ENCODE measurements around the gene CADM4. TPM values are rescaled to one million over a fixed set of nuclear protein-coding genes. Genes with fewer than 3 reads are reported as not detected.

CADM4 gene
- total and polyA plus RNA-seq, 9 of the 15 experiments (the other 6 are each of a cell fraction or from before 2014, with no cell fraction given): 0.03 to 4.6 (median 1.3) TPM

DNA sequence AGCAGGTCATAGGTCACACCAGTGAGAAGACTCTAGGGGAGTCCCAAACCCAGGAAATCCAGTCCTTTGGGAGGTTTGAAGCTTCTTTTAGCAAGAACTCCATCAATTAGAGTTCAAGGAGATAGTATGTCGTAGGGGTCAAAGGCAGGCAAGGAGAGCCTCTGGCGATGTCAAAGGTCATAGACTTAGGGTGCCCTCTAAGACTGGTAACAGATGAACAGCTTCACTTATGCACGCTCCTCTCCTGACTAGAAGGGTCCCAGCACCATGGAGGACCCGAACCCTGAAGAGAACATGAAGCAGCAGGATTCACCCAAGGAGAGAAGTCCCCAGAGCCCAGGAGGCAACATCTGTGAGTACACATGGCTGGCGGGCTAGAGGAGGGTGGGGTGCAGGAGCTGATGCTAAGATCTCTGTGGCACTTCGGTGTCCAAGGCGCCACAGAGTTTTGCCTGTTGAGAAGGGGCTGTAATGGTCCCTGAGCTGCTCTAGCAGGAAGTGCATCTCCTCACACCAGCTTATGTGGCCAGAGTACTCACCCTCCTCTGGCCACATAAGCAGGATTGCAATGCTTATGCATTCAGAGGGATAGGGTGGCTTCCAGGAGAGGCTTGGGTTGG, 42.7 kb downstream of the CADM4 start (continued):
- TF ChIP-seq POLR2AphosphoS5 (IDR thresholded peaks at IDR 0.05; ENCODE audit: control insufficient read depth, insufficient read depth, low read depth, low read length) (no peak), NR2C1 (IDR thresholded peaks at IDR 0.05) (peak; percentile 83), NR2C1 (tag; IDR thresholded peaks at IDR 0.05) (peak; percentile 70; the same call in 1 of the 2 replicates), ZC3H11A (IDR thresholded peaks at IDR 0.05; ENCODE audit: low read depth, low read length) (no peak), PHTF2 (CRISPR knock-in tag; IDR thresholded peaks at IDR 0.05) (no peak), KDM1A (IDR thresholded peaks at IDR 0.05) (0 out of 4 replicates have a peak, but pooled peaks of 1 of the 2 experiments have one; percentile 4), SAP30 (IDR thresholded peaks at IDR 0.05; ENCODE audit: borderline replicate concordance, insufficient read depth, low read depth, low read length, poor library complexity, severe bottlenecking) (peak; percentile 8), ESRRA (IDR thresholded peaks at IDR 0.05; ENCODE audit: borderline replicate concordance, low read depth) (peak; percentile 8; the same call in 1 of the 2 replicates), TGIF2 (CRISPR knock-in tag; IDR thresholded peaks at IDR 0.05) (no peak)
- TF ChIP-seq, protein P1, sequence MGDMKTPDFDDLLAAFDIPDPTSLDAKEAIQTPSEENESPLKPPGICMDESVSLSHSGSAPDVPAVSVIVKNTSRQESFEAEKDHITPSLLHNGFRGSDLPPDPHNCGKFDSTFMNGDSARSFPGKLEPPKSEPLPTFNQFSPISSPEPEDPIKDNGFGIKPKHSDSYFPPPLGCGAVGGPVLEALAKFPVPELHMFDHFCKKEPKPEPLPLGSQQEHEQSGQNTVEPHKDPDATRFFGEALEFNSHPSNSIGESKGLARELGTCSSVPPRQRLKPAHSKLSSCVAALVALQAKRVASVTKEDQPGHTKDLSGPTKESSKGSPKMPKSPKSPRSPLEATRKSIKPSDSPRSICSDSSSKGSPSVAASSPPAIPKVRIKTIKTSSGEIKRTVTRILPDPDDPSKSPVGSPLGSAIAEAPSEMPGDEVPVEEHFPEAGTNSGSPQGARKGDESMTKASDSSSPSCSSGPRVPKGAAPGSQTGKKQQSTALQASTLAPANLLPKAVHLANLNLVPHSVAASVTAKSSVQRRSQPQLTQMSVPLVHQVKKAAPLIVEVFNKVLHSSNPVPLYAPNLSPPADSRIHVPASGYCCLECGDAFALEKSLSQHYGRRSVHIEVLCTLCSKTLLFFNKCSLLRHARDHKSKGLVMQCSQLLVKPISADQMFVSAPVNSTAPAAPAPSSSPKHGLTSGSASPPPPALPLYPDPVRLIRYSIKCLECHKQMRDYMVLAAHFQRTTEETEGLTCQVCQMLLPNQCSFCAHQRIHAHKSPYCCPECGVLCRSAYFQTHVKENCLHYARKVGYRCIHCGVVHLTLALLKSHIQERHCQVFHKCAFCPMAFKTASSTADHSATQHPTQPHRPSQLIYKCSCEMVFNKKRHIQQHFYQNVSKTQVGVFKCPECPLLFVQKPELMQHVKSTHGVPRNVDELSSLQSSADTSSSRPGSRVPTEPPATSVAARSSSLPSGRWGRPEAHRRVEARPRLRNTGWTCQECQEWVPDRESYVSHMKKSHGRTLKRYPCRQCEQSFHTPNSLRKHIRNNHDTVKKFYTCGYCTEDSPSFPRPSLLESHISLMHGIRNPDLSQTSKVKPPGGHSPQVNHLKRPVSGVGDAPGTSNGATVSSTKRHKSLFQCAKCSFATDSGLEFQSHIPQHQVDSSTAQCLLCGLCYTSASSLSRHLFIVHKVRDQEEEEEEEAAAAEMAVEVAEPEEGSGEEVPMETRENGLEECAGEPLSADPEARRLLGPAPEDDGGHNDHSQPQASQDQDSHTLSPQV (IDR thresholded peaks at IDR 0.05): 0 out of 2 replicates have a peak, but pooled peaks have one; percentile 48
- TF ChIP-seq, protein P2, sequence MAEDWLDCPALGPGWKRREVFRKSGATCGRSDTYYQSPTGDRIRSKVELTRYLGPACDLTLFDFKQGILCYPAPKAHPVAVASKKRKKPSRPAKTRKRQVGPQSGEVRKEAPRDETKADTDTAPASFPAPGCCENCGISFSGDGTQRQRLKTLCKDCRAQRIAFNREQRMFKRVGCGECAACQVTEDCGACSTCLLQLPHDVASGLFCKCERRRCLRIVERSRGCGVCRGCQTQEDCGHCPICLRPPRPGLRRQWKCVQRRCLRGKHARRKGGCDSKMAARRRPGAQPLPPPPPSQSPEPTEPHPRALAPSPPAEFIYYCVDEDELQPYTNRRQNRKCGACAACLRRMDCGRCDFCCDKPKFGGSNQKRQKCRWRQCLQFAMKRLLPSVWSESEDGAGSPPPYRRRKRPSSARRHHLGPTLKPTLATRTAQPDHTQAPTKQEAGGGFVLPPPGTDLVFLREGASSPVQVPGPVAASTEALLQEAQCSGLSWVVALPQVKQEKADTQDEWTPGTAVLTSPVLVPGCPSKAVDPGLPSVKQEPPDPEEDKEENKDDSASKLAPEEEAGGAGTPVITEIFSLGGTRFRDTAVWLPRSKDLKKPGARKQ (CRISPR knock-in tag; IDR thresholded peaks at IDR 0.05): no peak
- TF ChIP-seq, protein P3, sequence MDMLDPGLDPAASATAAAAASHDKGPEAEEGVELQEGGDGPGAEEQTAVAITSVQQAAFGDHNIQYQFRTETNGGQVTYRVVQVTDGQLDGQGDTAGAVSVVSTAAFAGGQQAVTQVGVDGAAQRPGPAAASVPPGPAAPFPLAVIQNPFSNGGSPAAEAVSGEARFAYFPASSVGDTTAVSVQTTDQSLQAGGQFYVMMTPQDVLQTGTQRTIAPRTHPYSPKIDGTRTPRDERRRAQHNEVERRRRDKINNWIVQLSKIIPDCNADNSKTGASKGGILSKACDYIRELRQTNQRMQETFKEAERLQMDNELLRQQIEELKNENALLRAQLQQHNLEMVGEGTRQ (CRISPR knock-in tag; IDR thresholded peaks at IDR 0.05): no peak
- TF ChIP-seq, protein P4, sequence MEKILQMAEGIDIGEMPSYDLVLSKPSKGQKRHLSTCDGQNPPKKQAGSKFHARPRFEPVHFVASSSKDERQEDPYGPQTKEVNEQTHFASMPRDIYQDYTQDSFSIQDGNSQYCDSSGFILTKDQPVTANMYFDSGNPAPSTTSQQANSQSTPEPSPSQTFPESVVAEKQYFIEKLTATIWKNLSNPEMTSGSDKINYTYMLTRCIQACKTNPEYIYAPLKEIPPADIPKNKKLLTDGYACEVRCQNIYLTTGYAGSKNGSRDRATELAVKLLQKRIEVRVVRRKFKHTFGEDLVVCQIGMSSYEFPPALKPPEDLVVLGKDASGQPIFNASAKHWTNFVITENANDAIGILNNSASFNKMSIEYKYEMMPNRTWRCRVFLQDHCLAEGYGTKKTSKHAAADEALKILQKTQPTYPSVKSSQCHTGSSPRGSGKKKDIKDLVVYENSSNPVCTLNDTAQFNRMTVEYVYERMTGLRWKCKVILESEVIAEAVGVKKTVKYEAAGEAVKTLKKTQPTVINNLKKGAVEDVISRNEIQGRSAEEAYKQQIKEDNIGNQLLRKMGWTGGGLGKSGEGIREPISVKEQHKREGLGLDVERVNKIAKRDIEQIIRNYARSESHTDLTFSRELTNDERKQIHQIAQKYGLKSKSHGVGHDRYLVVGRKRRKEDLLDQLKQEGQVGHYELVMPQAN (IDR thresholded peaks at IDR 0.05; ENCODE audit: borderline replicate concordance): peak; percentile 7; the same call in 1 of the 2 replicates
